ENCODE results near the gene RASSF1.

DNA sequence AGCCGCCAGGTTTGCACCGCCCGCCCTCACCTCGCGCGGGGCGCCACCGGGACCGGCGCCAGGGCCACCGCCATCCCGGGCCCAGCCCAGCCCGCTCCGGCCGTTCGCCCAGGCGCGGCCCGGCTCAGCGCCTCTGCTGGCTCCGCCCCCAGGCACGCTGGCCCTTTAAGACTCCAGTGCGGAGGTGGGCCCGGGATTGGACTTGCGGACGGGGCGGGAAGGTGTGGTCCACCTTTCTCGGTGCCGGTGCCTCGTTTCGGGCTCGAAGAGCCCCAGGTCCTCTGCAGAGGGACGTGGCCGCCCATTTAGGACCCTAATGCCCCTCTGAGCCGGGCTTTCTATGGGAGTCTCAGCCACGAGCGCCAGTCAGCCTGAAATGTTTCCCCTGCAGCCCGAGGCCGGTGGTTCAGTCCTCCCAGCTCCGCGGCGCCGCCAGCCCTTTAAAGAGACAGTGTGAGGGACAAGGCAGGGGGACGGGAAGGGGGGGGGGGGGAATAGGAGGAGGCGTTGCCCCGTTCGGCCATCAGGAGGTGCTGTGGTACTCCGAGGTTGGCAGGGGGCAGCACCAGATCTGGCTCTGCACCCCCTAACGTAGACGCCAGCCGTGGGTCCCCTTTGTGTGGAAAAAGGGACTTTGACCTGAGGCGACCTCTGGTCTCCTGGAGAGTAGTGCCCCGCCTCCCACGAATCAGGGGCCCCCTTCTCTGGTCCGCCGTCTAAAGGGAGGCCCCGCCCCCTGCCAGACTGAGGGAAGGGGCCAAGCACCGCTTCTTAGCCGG, 19.1 kb downstream of the RASSF1 start:
- TF ChIP-seq, protein P1, sequence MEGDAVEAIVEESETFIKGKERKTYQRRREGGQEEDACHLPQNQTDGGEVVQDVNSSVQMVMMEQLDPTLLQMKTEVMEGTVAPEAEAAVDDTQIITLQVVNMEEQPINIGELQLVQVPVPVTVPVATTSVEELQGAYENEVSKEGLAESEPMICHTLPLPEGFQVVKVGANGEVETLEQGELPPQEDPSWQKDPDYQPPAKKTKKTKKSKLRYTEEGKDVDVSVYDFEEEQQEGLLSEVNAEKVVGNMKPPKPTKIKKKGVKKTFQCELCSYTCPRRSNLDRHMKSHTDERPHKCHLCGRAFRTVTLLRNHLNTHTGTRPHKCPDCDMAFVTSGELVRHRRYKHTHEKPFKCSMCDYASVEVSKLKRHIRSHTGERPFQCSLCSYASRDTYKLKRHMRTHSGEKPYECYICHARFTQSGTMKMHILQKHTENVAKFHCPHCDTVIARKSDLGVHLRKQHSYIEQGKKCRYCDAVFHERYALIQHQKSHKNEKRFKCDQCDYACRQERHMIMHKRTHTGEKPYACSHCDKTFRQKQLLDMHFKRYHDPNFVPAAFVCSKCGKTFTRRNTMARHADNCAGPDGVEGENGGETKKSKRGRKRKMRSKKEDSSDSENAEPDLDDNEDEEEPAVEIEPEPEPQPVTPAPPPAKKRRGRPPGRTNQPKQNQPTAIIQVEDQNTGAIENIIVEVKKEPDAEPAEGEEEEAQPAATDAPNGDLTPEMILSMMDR (IDR thresholded peaks at IDR 0.05; ENCODE audit: borderline replicate concordance, extremely low read depth, low read length, poor library complexity, severe bottlenecking) = peak; percentile 61
- TF ChIP-seq EZH2 (IDR thresholded peaks at IDR 0.05; ENCODE audit: borderline replicate concordance, low read depth, low read length, severe bottlenecking) = no peak

All from DND-41 (cell line).